GM18507 (cell line): ENCODE data around the gene RNF225.
"Not testable (repeated sequence)": the region's sequence is repeated elsewhere in the genome, so short reads cannot be mapped to it uniquely, and the experiment has no call there.

Experiments used
- DNase-seq: peaks from one replicate; pipeline ENCODE4 v3.0.0; 2011; ENCODE audit warnings: low read depth; ENCODE audit not compliant: insufficient read length; ENCODE audit errors: extremely low spot score
- FAIRE-seq: peaks from 2 replicates; lab custom pipeline; 2011; peaks lifted over from hg19 to GRCh38; lab: Jason Lieb, UNC

RNF225 gene

DNA sequence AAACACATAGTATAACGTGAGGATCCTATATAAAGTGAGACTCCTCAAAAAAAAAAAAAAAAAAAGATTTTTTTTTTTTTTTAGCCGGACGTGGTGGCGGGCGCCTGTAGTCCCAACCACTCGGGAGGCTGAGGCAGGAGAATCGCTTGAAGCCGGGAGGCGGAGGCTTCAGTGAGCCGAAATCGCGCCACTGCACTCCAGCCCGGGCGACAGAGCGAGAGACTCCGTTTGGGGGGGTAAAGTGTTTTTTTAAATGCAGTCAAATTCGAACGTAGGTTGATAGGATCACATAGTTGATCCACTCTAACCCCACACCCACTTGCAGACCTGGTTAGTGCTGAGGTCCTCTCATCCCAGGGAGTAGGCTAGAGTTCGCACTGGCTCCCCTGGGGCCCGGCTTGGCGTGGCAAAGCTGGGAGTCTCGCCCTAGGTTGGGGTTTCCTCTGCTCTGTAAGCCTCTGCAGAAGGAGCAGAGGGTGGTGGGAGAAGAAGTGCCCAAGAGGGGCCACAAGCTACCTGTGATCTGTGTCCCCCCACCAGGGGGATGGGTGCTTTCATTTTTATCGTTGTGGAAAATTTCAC is 6.5 kb downstream of the RNF225 start:
- DNase-seq = no peak
- FAIRE-seq = no peak

DNA sequence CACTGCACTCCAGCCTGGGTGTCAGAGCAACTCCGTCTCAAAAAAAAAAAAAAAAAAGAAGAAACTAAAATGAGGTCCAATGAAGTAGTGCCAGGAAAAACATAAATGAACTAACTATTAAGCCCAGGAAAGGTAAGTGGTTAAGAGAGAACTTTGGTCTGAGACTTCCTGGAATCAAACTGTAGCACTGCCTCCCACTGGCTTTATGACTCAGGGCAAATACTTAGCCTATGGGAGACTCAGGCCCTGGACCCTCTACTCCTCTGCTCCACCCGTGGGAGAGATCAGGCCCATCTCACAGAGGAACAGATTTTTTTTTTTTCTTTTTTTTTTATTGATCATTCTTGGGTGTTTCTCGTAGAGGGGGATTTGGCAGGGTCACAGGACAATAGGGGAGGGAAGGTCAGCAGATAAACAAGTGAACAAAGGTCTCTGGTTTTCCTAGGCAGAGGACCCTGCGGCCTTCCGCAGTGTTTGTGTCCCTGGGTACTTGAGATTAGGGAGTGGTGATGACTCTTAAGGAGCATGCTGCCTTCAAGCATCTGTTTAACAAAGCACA is 8.5 kb downstream of the RNF225 start:
- not testable (repeated sequence) for DNase-seq, FAIRE-seq

DNA sequence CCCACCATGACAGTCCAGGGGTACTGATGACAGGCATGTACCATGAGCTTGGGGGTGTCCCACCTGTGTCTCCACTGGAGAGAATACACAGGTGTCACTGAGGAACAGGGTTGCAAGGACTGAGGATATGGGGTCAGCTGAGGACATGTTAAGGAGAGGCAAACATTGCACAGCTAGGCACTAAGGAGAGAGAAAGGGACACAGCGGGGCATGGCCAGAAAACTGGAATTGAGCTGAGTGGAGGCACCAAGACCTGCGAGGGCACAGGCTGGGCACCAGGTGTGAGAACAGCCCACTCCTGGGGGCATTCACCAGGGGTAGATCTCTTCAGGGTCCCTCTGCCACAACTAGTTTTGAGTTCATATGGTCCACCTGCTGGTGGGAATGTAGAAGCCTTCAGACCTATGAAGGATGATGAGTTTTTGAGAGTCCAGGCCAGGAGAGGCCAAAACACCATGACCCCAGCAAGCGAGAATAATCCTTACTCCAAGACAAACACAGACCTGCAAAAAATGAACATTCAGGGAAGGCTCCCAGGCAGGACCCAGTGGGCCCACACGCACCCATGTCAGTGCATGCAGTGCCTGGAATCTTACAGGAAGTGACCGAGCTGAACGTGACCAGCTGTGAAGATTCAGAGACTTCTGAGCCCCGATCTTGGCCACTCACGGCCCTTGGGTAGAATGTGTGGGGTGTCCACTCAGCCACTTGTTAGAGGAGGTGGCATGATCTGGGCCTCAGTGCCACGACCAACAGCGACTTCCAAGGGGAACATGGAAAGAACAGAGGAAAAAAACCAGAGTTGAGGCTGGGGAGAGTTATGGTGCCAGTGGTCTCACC is 11.6 kb downstream of the RNF225 start:
- DNase-seq = no peak
- FAIRE-seq = no peak

DNA sequence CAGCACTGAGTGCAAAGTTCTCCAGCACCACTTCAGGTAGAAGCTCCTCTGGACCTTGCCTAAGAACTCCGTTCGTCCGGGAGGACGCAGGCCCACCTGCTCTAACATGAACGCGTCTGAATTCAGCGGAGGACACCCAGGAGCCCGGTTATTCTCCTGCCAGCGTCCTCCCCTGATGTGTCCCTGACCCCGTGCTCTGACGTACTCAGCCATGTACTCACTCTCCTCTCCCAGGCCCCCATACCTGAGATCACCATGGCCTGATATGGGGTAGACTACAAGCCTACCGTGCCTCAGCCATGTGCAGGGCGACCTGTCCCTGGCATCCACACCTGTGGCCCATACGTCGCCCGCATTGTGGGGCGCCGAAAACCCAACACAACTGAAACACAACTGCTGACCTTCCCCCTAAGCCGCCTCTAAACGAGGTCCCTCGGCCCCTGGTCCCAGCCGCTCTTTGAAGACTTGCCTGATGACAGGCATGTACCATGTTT is 12.2 kb downstream of the RNF225 start:
- DNase-seq = no peak
- FAIRE-seq = no peak

DNA sequence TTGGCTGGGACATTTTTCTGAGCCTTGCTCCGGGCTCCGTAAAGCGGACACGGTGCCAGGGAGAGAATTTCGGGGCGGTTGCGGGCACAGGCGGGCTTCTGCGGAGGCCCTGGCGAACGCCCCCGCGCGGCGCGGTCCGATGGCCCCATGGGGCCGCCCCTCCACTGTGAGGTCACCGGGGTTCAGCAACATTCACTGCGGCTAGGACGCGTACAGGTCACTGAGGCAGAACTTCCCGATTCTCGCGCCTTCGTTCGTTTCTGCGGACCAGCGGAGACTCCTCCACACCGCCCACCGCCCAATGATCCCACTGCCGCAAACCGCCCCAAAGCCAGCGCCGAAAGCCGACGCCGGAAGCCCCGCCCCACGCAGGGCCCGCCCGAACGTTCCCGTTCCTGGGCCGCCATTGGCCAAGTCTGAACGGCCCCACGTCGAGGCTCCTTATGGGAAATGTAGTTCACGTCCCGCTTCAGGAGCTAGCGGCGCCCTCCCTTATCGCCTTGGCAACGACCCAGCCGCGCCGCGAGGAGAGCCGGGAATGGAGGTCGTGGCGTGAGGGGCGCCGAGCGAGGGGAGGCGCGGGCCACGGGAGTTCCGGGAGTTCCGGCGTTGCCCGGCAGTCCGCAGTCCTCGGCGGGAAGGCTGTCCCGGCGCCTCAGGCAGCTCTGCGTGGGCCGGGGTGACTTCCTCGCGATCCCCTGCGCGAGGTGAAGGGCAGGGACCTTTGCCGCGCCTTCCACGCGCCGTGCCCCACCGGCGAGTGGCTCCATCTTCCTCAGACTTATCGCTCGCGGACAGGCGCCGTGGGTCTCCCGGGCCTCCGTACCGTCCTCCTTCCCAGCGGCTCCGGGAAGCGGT is 12.9 kb downstream of the RNF225 start, which contains the start of gene ZNF584:
TSS of gene ZNF584 (plus strand) at position 498 of the 858 bp plus-strand sequence. CDS start 499 bp downstream, outside the sequence.
- DNase-seq = peak; percentile 91
- peak; percentile 90 for FAIRE-seq

DNA sequence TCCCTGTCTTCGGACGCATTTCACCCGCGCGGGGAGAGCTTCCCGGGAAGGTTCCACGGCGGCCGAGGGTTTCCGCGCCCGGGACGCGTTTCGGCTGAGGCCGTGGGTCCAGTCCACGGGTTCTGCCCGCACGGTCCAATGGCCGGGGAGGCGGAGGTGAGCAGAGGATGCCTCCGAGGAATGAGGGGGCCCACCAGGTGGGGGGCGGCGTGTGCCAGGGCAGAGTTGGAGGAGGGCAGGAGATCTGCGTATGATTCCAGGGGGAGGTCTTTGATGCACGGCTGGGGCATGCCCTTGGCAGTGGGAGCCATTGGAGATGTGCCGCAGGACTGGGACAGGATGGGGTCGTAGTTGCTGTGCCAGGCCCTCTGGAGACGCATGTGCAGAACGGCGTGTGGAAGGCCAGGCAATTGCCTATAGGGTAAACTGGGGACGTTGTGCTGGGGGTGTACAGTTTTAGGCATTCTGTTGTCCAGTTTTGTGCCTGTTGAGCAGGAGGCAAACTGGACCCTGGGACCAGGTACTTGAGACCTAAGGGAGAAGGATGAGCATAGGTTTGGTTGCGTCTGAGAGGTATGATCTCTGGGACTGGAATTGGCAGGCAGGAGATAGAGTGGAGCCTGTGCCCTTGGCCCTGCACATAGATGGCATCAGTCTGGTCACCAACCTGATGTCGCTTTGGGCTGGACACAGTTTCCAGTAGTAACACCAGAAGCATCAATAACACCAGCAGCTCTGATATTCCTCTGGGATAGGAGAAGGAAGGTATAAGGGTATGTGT is 13.7 kb downstream of the RNF225 start:
- no peak for DNase-seq

DNA sequence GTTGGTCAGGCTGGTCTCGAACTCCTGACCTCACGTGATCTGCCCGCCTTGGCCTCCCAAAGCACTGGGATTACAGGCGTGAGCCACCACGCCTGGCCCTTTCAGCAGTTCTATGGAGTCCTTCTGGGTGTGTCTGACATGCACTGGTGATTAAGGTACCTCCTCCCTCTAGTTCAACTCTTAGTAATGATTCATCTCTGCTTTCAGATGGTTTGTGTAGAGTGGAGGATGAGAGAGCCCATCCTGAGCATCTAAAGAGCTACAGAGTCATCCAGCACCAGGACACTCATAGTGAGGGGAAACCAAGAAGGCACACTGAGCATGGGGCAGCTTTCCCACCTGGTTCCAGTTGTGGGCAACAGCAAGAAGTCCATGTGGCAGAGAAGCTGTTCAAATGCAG is 21.1 kb downstream of the RNF225 start:
- FAIRE-seq = no peak
- no peak for DNase-seq

More for the DNA sequence above, 13.7 kb downstream of the RNF225 start:
- no peak for FAIRE-seq

DNA sequence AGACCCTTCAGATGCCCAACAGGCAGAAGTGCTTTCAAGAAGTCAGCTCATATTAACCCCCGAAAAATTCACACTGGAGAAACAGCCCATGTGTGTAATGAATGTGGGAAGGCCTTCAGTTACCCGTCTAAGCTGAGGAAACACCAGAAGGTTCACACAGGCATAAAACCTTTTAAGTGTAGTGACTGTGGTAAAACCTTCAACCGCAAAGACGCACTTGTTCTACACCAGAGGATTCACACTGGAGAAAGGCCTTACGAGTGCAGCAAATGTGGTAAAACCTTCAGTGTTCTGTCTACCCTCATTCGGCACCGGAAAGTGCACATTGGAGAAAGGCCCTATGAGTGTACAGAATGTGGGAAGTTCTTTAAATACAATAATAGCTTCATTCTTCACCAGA is 21.6 kb downstream of the RNF225 start:
- FAIRE-seq (no peak), DNase-seq (no peak)

DNA sequence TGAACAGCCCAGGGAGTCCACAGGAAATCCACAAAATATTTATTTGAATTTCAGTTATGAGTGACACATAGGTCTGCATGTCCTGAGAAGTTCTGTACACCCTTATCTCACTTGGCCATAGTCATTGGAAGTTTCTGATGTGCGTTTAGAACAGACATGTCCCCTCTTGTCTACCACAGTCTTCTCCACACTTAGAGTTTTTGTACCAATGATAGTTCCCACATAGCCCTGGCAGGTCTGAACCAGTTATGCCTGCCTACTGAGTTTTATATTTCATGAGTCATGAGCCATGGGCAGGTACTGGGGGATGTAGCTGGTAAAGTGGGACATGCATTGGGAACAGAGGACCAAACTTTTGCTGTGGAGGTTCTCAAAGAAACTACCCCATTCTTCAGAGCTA is 33.2 kb downstream of the RNF225 start:
- DNase-seq (no peak), FAIRE-seq (no peak)

DNA sequence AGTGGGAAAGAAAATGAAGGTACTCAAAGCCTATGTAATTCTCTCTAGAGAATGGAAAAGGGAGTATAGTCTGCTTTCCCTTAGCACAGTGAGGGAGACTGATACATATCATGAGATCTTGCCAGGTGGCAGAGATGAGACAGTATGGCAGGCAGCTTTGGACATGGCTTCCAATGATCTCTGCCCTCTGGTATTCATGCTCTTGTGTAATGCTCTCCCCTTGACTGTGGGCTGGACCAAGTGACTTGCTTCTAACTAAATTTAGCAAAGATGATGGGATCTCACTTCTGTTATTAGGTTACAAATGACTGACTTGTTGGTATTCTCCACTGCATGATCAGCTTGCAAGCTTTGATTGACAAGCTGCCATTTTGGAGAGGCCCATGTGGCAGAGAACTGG is 34.3 kb downstream of the RNF225 start:
- DNase-seq (no peak), FAIRE-seq (no peak)

DNA sequence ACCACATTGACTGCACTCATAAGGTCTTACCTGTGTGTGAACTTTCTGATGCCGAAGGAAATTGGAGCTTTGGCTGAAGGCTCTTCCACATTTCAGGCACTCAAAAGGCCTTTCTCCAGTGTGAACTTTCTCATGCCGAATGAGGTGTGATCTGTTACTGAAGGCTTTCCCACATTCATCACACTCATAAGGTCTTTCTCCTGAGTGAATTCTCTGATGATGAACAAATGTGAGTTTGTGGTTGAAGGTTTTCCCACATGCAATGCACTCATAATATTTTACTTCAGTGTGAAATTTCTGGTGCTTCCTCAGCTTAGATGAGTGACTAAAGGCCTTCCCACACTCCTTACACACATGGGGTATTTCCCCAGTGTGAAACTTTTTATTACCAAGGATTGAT is 38.8 kb downstream of the RNF225 start:
- DNase-seq (no peak), FAIRE-seq (no peak)

DNA sequence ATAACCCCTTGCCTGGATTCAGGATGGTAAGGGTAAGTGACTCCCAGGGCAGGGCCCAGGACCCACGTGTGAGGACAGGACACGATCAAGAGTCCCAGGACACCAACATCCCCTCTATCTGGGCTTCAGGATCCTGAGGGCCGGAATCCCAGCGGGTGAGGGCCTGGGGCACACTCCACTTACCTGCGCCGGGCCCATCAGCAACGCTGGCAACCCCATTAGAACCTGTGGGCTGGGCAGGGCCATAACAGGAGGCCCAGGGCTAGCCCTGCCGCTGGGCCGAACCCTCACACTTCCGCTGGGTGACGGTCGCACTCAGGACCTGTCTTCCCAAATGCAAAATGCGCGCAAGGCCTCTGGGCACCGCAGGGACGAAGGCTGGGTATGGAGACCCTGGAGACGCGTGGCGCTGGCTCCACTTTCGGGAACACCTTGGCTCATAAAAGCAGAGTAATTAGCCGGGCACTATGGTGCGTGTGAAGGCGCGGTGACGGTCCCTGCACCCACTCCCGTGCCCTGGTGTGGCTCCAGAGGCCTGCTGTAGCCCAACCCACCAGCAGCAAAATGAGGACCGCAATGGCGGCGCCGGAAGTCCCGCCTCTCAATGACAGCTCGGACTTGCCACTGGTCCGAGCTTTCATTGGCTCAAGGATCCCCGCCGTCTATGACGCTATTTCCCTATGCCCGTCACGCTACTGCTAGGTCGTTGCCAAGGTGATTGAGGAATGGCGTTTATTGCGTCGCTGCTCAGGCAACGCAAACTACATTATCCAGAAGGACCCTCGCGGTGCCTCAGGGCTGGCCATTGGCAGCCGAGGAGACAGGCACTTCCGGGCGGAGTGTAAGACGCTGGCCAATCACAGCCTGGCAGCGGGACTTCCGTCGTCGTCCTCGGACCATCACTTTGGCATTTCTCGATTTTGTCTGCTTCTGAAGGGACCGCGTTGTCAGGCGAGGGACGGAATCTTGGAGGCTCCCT is 44.4 kb downstream of the RNF225 start, which contains the start of gene ZNF132:
TSS of gene ZNF132 (minus strand) at position 578 of the 979 bp plus-strand sequence. CDS start at position 246, 332 bp downstream.
- peak; percentile 100 for FAIRE-seq

DNA sequence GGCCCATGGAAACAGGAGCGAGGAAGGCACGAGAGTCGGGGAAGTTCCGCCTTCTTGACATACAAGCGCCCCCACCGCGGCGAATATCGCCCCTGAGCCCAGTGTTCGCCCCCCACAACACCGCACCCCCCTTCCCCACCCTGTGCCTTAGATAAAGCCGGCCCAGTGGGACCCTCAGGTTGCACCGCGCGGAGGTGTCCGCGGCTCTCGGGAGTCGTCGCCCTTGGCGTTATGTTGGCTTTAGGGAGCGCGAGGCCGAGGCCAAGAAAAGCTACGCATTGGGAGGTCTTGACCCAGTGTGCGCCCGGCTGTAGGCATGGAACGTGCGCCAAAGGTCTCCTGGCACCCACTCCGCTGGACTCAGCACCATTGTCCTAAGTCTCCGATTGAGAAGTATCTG is 45.1 kb downstream of the RNF225 start:
- DNase-seq = no peak
- FAIRE-seq = no peak

More for the DNA sequence above, 44.4 kb downstream of the RNF225 start, which contains the start of gene ZNF132:
- DNase-seq = peak; percentile 90

DNA sequence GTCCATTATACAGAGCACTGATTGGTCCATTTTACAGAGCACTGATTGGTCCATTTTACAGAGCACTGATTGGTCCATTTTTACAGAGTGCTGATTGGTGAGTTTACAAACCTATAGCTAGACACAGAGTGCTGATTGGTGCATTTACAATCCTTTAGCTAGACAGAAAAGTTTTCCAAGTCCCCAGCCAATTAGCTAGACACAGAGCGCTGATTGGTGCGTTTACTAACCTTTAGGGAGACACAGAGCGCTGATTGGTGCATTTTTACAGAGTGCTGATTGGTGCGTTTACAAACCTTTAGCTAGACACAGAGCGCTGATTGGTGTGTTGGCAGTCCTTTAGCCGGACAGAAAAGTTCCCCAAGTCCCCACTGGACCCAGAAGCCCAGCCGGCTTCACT is 47.5 kb downstream of the RNF225 start:
- FAIRE-seq, DNase-seq: not testable (repeated sequence)
